Daoy (cell line): ENCODE measurements around the gene MOSPD3. TPM values are rescaled to one million over a fixed set of nuclear protein-coding genes. Genes with fewer than 3 reads are reported as not detected.
"Not testable (repeated sequence)": the region's sequence is repeated elsewhere in the genome, so short reads cannot be mapped to it uniquely, and the experiment has no call there.

Source experiments
- DNase-seq: peaks from one replicate; pipeline ENCODE4 v3.0.0-alpha.2; 2015; ENCODE audit warnings: low read depth
- total RNA-seq: library from RNA; depleted of rRNA; stranded (reverse); fragments of >200 nt; shearing (Covaris generic); gene quantifications from 2 replicates; pipeline ENCODE4 v1.2.3, GENCODE V29; 2014

MOSPD3 gene
- total RNA-seq, 1 experiment from 2014 or later, result 9.7 TPM

DNA sequence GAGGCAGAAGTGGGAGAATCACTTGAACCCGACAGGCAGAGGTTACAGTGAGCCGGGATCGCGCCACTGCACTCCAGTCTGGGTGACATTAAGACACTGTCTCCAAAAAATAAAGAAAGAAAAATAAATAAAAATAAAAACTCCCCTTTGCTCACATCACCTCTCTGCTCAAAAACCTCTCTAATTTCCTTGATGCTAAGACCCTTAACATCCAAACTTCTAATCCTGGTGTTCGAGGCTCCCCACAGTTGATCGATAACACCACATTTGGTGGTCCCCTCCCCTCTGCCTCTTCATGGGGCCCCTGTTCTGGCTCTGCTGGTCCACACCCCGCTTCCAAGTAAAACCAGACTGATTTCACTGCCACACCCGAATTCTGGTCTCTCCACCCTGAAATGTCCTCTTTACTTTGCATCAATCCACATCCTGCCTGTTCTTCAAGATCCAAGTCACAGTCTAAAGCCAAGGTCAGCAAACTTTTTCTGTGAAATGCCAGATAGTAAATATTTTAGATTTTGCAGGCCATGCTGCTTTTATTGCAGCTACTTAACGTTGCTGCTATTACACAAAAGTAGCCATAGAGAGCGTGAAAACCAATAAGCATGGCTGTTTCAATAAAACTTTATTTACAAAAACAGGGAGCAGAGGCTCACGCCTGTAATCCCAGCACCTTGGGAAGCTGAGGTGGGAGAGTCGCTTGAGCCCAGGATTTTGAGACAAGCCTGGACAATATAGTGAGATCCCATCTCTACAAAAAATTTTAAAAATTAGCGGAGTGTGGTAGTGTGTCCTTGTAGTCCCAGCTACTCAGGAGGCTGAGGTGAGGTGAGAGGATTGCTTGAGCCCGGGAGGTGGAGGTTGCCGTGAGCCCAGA, 11.8 kb downstream of the MOSPD3 start:
- DNase-seq, result no peak

DNA sequence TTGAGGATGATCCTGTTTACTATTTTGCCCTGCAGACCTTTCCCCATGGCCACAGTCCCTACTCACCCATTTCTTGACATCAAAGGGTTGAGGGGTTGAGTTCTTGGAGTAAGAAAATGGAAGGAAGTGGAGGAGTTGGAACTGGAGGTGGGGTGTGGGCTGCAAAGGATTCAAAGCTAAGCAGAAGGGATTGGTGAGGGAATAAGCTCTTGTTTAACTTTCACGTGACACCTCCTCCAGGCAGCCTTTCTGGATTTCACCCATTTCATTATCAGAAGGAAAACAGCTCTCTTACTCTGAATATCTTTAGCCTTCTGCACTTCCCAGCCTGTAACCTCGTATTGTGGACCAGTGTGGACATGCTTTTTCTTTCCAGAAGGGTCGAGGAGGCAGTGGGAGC, 13.7 kb downstream of the MOSPD3 start:
- no peak for DNase-seq

DNA sequence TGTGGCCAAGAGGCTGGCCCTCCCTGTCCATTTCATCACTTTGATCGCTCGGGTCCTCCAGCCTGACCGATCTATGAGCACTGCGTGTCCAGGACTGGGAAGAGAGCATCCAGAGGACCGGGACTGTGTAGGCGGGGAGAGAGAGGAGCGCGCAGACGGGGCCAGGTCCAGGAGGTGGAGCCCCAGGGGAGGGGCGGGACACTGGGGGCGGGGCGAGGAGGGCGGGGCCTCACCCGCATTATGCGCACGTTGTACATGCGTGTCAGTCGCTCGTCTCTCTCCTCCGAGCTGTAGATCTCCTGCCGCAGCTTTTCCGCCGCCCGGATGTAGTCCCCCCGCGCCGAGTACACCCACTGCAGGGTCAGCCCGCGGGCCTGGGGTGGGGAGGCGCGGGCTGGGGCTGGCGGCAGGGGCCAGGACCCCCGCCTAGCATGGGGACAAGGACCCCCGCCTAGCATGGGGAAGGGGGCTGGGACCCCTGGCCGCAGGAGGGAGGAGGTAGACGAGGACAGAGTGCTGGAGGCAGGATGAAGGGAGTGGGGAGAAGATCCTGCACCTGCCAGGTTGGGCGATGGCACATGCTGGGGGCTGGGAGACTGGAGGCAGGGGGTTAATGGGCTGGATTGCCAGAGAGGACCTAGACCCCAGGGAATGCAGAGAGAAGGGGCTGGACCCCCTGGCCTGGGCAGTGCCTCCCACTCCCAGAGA, 14.3 kb downstream of the MOSPD3 start:
- DNase-seq, result peak; percentile 94

DNA sequence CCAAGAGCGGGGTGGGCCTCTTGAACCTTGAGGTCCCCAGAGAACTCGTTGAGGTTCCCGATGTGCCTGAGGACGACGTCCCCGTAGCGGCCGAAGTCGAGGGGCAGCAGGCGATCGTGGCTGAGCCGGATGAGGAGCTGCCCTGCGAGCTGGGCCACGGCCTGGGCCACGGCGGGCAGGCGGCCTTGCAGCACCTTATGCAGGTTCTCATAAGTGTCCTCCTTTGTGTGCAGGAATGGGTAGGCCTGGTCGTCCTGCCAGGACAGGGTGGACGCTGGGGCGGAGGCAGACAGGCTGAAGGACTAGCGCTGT, 14.9 kb downstream of the MOSPD3 start:
- no peak for DNase-seq

DNA sequence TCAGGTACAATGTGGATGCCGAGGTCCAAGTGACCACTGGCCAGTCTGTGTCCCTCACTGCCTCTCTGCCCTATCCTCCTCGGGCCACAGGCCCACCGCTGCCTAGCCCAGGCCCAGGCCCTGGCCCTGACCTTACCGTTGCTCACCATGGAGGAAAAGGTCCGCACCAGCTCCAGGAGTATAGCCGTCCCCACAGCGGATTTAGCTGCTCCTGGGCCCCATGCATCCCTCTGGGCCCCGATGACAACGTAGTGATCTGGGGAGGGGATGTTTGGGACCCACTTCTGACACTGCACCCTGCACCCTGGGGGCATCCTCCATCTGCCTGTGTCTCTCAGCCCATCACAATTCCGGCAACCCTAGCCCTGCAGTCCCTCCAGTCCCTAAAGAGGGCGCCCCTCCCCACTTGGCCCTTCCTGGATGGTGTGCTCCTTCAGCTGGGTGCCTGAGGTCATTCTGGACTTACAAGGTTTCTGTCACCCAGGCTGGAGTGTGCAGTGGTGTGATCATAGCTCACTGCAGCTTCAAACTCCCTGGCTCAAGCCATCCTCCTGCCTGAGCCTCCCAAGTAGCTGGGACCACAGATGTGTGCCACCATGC, 16.9 kb downstream of the MOSPD3 start:
- peak; percentile 78 for DNase-seq

DNA sequence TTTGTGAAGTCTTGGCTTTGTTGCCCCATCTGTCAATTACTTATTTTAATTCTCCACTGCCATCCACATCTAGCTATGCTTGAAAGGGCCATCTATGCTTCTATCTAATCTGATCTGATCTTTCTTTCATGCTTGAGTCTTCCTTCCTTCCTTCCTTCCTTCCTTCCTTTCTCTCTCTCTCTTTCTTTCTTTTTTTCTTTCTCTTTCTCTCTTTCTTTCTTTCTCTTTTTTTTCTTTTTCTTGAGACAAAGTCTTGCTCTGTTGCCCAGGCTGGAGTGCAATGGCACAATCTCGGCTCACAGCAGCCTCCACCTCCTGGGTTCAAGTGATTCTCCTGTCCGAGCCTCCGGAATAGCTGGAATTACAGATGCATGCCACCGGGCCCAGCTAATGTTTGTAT, 17.7 kb downstream of the MOSPD3 start:
- DNase-seq, result no peak

DNA sequence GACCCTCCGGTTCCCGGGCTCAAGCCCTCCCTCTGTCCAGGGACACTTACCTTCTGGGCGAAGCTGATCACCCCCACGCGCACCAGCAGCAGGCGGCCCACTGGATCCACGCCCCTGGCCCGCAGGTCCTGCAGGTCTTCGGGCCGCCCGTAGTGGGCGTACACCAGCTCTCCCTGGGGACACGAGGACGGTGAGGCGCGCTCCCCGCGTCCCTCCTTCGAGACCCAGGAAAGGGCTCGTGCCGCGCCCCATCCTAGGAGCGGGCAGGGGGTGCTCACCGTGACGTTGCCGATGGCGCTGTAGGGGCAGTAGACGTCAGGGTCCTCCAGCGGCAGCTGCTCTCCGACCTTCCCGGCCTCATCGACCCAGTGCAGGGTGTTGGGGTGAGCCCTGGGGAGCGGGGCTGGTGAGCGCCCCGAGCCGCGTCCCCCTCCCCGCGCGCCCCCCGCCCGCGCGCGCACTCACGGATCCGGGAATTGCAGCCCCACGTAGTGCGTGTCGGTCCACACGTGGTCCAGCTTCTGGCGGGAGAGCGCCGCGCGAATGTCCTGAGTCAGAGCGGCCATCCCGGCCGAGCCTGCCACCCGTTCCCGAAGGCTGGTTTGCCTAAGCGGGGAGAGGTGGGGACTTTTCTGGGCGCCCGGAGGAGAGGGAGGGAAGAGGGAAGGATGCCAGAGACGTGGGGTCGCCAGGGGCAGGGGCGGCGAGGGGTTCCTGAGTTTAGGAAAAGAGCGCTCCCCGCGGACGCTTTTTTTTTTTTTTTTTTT, 20.8 kb downstream of the MOSPD3 start:
- peak; percentile 84 for DNase-seq

DNA sequence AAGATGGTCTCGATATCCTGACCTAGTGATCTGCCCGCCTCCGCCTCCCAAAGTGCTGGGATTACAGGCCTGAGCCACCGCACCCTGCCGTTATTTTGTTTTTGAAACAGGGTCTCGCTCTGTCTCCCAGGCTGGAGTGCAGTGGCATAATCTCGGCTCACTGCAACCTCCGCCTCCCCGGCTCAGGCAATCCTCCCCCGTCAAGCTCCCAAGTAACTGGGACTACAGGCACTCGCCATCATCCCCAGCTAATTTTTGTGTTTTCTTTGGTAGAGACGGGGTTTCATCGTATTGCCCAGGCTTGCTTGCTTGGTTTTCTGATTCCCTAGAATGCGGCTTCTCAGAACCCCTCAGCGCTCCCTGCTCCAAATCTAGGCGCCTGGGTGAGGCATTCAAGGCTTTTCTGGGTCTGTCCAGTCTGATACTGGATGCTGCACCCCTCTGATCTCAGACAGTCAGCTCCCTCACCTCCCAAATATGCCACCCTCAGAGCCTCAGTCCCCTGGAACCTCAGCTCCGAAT, 27.7 kb downstream of the MOSPD3 start:
- no peak for DNase-seq

DNA sequence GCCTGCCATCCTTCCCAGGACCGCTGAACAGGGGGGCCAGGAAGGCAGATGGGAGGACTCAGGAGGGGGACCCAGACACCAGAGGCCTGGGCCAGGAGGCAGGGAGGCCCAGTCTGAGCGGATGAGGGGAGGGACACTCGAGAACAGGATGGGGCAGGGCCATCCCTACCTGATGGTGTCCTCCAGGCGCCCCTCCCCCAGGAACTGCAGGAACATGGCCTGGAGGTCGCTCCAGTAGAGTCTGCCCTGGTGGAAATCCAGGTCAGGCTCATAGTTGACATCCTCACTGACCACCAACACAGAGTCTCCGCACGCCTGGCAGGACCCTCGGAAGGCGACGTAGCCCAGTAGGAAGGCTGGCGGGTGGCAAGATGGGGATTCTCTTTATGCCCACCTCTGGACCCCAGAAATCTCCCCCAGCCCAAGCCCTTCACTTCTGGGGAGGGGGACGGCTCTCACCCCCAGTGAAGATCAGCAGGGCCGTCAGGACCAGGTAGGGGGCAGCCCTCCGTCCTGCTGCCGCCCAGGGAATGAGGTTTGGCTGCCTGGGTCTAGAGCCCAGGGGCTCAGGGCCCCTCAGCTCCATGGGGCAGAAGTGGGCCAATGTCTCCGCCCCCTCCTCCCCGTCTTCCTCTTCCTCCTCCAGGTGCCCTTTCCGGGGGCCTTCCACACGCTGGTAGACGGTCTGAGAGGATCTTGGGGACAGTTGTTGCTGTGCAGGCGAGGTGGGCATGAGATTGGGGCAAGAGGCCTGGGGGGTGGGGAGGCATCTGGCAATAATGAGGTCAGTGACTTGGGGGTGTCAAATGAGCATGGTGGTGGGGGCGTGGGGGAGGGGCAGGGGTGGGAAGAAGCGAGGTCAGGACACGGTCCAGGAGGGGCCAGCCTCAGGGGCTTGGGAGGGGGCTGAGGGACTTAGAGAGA, 28.4 kb downstream of the MOSPD3 start:
- DNase-seq, result no peak

DNA sequence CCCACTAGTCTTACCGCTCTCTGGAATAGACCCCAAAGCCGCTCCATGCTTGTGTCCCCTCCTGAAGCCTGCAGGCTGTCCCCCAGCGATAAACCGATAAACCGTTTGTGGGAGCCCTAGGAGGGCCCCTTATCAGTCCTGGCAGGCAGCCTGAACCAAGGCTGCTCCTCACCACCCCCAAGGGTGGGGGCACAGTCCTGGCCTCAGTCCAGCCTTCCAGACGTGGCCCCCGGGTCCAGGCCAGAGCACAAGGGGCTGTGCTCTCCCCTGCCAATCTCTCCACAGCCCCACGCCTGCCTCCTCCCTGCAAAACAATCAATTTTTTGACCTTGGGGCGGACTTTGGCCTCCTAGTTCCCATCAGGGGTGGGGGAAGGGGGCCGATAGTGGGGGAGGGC, 29.1 kb downstream of the MOSPD3 start, which contains the start of gene TFR2:
Gene TFR2 (minus strand): TSS at position 90 of the 397 bp plus-strand sequence. CDS start 43 bp downstream, at position 47.
- DNase-seq, result no peak

DNA sequence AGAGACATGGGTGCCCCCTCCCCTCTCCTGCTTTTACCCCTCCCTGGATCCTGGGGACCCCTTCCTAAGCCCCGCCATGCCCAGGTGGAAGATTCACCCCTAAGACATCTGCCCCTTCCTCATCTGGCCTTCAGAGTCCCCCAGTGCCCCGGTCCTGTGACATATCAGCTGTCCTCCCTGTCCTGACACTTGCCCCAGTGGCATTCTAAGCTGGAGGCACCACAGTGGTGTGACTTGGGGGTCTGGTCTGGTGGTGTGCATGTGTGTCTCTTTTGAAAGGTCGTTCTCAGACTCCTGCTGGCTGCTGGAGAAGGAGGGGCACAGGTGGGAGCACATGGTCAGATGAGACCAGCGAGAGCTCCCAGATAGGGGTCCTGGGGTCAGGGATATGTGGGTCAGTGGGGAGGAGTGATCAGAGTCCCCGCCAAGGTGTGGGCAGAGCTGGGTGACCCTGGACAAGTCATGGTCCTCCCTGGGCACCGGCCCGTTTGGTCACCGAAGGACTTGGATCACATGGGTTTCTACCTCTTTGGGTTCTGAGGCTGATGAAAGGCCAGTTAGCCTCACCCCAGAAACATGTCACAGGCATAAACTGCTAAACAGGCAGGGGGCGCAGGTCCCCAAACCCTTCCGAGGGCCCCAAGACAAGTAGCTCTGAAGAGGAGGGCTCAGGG, 29.7 kb downstream of the MOSPD3 start:
- no peak for DNase-seq

DNA sequence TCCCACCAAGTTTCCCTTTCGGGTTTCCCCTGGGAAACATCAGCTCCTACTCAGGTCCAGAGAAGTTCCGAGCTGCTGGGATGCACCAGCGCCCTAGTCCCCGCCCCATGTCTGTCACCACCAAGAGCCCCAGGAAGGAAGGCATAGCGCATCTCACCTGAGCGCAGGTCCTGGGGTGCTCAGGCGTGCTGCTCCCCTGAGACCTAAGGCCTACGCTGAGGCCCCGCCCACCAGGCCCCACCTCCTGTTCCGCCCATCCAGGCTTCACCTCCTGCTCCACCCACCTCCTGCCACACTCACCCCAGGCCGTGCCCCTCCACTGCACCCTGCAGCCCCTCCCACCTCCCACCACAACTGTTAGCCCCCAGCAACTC, 30.2 kb downstream of the MOSPD3 start:
- DNase-seq, result peak; percentile 48

DNA sequence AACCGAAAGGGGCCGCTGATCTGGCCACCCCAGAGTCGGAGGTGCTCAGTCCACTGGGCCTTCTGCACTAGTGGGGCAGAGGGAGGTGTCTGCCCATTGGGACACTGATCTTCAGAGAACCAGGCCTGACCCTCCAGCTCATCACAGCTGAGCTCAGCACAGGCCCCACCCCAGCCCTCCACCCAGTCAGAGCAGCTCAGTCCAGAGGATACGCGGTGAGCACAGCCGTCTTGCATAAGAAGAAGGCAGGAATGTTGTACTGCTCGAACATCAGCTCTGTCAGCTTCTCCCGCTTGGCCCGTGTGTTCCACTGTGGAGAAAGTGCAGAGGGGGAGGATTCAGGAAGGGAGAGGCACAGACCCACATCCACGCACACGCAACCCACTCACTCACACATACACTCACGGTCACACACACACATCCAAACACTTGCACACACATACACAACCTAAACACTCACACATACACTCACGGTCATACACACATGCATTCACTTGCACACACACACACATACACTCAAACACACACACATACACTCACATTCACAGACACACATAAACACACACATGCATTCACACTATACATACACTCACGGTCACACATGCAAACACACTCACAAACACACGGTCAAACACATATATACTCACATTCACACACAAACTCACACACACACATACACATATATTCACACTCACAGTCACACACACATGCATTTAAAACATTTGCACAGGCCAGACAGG, 37.7 kb downstream of the MOSPD3 start:
- DNase-seq, result no peak

DNA sequence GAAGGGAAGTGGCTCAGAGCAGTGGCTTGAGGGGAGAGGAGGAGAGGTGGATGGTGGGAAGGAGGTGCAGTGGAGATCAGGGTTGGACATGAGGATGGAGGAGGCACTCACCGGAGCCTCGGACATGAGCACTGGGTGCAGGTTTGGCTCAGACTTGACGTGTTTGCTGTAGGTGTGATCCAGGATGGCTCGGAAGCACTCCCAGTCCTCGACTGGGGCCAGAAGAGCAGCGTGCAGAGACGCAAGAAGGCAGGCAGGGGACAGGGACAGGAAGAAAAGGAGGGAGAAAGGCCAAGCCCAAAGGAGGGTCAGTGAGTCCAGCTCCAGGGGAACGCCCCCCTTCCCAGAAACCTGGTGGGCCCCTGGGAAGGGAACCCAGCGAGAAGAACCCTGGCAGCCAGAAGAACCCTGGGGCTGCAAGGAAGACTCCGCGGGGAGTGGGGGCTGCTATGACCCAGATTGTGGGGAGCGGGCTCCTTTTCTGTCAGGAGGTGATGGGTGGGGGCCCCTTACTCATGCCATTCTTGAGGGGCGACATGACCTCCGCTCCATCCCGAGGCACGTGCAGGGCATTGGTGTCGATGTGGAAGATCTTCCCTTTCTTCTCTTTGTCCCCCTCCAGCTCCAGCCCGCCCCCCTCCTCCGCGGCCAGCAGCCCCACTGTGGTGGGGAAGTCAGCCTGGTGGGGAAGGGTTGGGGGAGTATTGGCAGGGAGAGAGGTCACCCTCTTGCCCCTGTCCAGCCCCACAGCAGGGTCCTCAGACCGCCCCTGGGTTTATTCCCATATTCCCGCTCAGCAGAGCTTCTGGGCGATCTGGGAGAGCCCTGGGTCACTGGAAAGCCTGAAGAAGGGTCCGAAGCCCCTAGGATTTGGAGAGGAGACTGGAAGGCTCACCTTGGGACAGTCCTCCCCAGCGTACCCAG, 42.8 kb downstream of the MOSPD3 start:
- no peak for DNase-seq

DNA sequence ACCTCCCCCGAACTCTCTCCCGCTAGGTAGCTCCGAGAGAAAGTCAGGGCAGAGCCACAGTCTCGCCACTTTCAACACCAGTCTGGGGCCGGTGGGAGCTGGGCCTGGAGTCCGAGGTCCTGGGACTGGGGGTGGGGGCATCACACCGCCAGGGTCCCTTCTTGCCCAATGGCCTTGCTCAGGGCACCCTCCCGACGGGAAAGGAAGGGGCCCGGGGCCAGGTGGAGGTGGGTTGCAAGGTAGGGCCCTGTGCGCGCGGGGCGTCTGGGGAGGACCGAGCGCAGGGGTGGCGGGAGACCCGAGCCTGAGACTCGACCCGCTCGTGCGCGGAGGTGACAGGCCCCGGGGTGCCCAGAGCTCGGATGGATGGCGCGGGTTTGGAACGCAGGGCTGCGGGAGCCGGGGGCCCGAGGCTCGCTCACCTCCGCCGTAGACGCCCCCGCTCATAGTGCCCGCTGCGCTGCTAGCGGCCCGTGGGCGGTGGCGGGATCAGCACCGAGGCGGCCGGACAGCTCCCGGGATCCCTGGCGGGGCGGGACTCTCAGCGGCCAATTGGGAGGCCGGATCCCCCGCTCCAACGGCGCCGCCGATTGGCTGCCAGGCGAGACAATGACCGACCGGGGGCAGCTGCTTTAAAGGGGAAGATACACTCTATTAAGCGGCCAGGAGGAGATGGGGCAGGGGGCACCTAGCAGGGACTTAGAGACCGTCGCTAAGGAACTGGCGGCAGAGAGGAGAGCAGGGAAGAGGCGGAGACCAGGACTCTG, 43.8 kb downstream of the MOSPD3 start, which contains the start of gene ACTL6B:
Gene ACTL6B (minus strand): TSS at position 541 of the 767 bp plus-strand sequence. CDS start 94 bp downstream, at position 447.
- peak; percentile 84 for DNase-seq

DNA sequence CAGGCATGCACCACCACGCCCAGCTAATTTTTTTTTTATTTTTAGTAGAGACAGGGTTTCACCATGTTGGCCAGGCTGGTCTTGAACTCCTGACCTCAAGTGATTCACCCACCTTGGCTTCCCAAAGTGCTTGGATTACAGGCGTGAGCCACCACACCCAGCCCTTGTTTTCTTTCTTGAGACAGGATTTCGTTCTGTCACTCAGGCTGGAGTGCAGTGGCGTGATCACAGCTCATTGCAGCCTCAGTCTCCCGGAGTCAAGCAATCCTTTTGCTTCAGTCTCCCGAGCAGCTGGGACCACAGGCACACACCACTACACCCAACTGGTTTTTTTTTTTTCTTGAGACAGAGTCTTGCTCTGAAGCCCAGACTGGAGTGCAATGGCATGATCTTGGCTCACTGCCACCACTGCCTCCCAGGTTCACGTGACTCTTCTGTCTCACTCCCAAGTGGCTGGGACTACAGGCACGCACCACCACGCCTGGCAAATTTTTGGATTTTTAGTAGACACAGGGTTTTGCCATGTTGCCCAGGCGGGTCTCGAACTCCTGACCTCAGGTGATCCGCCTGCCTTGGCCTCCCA, 49.9 kb downstream of the MOSPD3 start:
- DNase-seq, result not testable (repeated sequence)
